HG02623 (cell line): ENCODE results near the gene PDGFRA.
"Not testable (repeated sequence)": the region's sequence is repeated elsewhere in the genome, so short reads cannot be mapped to it uniquely, and the experiment has no call there.

Experiments
- ATAC-seq: cut with Tn5 transposase; IDR thresholded peaks from one replicate; pipeline ENCODE4 v1.9.1; 2021; ENCODE audit warnings: moderate library complexity; ENCODE audit not compliant: unreplicated experiment

Gene PDGFRA

DNA sequence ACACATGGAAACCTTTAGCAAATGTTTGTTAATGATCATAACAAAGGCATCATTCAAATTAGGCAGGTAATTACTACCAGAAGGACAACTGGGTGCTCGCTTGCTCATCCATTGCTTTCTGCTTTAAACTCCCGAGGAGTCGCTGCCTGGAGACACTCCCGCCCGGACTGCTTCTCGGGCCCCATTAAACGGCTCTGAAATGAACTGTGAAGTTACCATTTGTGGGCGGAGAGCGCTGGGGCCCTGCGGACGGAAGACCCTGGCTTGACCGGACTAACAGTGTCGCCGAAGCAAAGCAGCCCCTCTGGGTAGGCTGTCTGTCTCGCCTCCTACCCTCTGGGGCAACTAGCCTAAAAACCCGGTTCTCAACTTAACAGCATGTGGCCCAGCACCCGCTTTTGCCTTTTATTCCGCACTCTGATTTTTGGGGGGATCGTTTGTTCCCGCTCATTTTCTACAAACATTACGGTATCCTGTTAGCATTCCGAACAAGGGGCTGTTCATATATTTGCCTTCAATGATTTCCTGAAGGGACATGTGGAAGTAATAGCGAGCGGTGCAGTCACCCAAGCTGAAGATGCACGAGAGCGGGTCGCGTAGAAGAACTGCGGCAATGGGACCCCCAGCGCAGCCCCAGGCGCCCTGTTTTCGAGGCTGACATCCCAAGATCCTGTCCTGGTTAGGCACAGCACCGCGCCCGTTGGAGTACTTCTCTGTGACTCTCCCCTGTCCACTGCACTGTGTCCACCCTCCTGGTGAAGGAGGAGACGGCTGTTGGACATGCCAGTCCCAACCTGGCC is 1.6 kb upstream of the PDGFRA start:
- no peak for ATAC-seq

DNA sequence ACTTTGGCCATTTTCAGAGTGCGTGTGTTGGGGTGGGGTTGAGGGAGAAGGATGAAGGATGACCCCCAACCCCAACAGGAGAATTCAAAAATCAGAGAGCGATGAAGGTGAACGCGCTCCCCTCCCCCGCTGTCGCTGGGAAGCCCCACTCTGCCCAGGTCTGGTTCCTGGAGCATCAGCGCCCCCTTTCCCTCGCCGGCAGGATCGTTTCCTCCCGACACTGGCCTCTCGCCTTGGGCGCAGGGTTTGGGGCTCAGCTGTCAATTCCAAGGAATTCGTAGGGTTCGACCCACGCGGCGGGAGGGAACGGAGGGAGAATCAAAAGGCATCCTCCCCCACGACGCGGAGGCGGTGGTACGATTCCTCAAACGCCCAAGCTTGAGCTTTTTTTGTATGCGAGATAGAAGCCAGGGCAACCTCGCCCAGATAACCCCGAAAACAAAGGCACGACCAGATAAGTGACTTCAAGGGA is 1.0 kb upstream of the PDGFRA start:
- no peak for ATAC-seq

DNA sequence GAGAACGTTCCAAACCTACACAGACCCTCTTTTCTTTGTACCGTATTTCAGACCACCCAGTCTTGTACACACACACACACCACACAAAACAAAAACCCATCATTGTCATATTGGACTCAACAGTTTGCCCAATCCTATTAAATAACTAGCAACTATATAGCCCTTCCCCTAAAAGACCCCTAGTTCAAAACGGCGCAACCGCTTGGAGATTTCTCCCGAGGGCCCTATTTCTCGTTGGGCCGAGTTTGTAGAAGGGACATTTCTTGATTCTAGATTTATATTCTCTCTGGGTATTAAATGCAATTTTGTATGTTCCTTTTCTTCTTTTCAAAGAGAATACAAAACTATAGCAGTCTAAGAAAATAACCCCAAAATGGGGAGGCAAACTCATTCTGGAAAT is 547 bp upstream of the PDGFRA start:
- ATAC-seq = no peak

DNA sequence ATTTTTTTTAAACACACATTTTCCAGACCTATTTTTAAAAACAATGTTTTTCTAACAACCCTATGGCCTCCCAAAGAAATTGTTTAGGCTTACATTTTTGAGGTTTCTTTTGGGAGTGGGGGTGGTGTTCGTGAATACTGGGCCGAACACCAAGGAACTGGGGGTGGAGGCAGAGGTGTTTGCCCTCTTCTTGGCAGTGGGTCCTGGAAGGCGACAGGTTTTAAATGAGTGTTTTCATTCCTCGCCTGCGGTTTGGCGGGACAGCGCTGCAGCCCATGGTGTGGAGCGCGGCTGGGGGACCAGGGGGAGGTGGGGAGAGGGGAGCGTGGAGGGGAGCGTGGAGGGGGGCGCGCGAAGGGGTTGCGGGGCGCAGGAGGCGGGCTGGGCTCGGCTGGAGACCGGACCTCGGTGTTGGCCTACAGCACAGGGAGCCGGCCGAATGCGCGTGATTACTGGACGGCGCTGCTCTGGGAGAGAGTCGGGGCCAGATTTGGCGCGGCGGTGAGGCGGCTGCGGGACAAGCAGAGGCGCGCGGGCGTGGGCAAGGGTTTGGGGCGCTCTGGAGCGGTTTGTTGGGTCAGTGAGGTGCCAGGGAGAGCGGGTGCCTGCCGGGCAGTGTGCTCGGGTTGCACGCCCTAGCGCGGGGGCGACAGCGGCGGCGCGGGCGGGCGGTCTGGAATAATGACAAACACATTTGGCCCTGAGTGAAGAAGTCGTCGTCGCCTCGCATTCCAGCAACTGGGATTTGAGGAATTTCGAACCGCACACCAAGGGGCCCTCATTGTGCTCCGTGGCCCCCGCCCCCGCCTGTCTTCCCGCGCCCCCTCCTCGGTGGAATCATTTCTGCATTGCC is 764 bp downstream of the PDGFRA start:
- no peak for ATAC-seq

DNA sequence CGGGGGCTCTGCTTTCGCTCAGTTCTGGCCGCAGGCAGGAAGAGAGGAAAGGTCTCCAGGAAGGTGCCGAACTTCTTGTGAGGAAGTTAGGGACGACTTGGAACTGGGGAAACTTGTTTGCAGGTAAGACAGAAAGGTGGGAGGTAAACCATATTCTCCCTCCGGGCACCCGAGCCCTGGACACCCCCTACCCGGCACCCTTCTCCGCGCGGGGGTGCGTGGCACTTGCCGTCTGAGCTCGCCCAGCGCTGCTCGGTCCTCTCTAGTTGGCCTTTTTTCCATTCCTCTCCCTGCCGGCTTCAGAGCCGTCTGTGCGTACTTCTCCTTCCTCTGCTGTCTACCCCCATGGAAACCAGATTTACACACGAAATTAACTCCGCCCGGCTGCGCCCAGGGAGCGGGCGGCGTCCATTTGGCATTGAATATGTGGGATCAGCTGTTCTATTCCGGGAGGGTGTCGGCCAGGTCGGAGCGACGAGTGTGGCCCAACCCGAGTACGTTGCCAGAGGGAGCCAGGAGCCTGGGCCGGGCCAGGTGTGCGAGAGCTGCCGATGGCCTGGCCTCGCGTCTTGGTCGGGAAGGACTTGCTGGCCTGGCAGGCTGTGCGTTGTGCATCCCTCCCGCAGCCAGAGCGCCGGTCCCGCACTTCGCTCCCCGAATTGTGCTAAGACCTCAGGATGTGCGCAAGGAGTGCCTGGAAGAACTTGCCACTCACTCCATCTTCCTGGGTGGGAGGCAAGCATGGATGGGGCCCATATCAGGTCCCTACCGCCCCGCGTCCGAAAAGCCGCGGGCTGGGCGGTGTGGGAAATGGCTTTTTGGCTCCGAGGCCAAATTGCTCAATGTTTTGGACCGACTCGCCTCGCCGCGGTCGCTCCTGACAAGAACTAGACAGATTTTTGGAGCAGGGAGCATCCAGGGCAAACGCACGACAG is 1.7 kb downstream of the PDGFRA start:
- no peak for ATAC-seq

DNA sequence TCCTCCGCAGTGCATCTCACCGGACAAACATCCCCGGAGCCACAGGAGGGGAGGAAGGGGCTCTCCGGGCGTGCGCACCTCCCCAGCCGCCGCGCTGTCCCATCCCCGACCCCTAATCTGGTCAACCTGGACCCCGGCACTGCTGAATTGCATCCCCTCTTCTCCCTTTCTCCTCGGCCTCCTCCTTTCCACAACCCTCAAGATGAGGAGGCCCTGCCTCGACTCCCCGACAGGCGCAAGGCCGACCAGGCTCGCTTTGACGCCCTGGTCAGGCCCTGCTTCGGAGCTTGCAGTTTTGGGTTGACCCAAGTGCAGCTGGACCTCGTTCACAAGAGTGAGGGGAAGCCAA is 2.3 kb downstream of the PDGFRA start:
- no peak for ATAC-seq

DNA sequence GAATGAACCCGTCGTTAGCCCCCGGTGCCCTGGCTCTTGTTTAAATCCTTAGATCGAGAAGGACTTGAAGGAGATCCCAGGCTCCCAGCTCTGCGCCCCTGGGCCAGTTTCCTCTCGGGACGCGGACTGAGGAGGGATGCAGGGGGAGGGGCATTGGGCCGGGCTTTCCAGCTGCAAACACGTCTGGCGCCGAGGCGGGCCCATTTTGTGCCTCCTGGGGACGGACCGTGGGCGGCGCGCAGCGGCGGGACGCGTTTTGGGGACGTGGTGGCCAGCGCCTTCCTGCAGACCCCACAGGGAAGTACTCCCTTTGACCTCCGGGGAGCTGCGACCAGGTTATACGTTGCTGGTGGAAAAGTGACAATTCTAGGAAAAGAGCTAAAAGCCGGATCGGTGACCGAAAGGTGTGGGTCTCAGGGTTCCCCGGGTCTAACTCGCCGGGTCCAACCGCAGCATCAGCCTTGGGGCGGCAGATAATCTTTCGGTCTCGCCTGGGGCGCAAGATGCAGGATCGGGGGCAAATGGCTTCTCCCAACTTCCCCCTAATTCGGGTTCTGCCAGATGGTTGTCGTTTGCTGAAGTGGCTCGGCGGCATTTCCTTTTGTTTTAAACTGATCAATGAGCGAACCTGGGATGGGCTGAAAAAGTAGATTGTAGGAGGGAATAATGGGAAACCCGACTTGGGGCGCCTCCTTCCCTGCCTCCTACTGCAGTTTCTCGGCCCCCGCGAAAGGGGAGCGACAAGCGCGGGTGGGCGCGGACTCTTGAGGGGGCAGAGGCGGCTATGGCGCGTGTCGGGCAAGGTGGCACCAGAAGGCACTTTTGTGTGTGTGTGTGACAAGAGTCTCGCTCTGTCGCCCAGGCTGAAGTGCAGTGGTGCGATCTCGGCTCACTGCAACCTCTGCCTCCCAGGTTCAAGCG is 2.9 kb downstream of the PDGFRA start:
- no peak for ATAC-seq

DNA sequence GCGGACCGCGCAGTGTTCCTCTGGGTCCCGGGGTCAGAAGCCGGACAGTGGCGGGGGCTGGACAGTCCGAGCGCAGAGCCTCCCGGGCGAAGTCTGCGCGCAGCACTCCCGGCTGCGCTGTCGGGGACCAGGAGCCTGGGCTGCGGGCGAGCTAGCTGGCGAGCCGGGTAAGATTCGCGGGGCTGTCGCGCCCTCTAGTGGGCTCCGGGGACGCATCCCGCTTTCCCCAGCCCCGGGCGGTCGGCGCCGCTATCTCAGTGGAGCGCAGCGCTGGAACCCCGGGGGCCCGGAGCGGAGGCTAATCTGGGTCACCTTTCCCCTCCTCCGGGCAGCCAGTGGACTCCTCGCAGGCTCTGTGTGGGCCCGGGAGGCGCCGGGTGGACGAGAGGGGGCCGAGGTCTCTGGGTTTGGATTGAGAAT is 4.2 kb downstream of the PDGFRA start:
- peak; percentile 91 for ATAC-seq

DNA sequence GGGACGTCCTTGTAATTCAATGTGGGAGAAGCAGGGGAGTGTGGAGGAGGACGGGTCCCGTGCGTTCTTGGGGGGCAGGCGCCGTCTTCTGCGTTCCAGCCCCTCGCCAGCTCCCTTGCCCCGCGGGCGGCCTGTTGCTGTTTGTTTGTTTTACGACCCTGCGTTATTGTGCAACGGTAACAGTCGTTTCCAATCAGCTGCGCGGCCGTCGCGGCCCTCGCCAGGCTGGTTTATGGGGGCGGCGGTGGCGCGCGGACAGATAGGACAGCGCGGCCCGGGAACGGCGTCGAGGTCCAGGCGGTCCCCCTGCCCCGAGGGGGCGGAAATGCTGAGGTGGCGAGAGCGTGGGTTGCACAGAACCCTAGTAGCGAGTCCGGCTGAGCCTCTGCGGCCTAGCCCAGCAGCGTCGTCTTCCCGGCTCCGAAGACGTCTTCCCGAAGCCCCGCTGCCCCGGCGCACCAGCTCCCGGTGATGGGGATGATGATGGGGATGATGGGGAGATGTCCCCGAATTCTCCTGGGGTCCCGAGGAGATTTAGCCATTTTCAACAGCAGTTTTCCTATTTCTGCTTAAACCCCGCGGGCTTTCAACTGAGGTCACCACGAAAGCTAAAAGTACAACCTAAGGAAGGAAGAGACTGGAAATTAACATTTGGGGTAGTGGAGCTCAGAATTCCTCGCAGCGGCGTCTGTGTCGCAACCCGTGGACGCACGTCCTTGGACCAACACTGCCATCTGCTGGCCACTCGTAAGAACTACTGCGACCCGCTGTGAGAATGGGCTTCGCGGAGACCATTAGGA is 4.8 kb downstream of the PDGFRA start:
- ATAC-seq = peak; percentile 54

DNA sequence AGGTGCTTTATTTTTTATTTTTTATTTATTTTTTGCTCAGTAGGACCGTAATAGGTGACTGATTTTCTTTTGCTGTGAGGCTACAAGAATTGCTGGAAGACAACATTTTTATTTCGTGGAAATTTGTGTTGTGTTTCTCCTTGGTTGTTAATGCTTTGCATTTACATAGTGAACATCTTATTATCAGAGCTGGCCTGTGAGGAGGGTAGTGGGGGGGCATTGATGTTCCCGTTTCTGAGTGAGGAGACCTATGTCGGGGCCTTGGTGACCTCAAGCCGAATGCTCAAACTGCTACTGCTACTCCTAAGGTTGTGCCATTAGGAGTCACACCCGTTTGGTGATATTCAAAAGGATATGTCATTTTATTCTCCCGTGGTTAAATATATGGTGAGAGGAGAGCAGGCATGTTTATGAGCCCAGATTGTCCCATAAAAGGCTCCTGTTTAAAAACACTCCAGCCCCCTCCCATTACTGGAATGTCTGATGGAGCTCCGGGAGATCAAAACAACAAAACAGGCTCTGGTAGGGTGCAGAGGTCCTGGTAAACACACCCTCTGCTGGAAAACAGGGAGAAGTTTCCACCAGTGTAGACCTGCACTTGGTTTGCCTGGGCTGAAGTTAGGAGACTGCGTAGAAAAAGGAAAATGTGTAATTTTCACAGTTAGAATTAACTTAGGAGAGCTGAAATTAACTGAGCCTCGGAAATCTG is 5.6 kb downstream of the PDGFRA start:
- no peak for ATAC-seq

DNA sequence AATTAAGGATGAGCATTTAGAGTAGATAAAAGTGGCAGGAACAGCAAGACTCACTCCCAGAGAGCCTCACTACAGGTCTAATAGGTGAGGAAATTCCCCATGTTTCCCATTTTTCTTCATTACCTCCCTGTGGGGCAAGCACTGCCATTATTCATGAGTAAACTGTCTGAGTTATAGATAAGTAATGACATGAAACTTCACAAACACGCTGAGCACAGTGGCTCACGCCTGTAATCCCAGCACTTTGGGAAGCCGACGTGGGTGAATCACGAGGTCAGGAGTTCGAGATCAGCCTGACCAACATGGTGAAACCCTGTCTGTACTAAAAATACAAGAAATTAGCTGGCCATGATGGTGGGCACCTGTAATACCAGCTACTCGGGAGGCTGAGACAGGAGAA is 7.2 kb downstream of the PDGFRA start:
- not testable (repeated sequence) for ATAC-seq

DNA sequence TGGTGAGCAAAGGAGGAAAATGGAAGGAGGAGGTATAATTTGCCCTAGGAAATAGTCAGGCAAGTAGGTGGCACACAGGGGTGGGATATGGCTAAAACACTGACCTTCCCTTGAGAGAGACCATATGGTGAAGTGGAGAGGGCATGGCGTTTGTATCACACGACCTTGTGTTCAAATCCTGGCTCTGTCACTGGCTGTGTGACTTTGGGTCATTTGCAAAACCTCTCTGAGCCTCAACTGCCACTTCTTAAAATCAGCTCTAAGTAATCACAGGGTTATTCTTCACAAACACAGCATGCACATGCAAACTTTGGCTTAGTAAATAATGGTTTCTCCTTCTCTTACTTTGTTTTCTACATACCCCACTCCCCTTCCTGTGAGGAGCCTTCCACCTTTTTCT is 8.7 kb downstream of the PDGFRA start:
- no peak for ATAC-seq

DNA sequence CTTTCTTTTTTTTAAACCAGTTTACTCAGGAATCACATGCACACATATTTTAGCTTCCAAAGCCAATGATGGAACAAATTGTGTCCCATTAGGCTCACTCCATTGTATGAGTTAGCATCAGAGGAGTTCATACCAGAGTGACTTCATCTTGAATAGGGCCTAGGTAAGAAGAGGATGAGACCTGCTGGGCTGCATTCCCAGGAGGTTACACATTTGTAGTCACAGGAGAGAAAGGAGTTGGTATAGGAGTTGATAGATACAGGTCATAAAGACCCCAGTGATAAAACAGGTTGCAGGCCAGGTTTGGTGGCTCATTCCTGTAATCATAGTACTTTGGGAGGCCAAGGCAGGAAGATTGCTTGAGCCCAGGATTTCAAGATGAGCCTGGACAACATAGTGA is 9.3 kb downstream of the PDGFRA start:
- ATAC-seq = no peak

DNA sequence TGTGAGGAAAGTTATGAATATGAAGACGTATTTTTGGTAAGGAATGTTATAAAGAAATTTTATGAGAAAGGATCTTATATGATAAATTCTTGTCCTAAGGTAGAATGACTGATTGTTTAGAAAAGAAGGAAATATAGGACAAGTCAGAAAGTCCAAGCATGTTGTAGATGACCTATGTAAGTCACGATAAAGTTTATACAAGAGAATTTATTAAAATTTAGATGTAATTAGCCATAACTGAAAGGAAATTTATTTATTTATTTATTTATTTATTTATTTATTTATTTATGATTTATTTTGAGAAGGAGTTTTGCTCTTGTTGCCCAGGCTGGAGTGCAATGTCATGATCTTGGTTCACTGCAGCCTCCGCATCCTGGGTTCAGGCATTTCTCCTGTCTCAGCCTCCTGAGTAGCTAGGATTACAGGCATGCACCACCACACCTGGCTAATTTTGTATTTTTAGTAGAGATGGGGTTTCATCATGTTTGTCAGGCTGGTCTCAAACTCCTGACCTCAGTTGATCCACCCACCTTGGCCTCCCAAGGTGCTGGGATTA is 12.3 kb downstream of the PDGFRA start:
- ATAC-seq = not testable (repeated sequence)

DNA sequence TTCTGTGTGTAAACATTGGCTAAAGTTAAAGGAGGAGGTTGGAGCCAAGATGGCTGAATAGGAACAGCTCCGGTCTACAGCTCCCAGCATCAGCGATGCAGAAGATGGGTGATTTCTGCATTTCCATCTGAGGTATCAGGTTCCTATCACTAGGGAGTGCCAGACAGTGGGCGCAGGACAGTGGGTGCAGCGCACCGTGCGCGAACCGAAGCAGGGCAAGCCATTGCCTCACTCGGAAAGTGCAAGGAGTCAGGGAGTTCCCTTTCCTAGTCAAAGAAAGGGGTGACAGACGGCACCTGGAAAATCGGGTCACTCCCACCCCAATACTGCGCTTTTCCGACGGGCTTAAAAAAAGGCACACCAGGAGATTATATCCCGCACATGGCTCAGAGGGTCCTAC is 14.4 kb downstream of the PDGFRA start:
- ATAC-seq = not testable (repeated sequence)

DNA sequence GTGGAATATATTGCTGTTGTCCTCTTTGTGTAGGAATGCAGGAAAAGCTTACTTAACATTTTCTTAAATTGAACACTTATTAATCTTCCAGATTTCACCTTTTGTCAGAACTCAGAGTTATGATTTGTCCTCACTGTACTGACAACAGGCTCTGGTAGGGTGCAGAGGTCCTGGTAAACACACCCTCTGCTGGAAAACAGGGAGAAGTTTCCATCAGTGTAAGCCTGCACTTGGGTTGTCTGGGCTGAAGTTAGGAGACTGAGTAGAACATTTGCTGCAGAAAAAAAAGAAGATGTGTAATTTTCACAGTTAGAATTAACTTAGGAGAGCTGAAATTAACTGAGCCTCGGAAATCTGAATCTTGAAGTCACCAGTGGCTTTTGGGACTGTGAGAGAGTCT is 23.2 kb downstream of the PDGFRA start:
- ATAC-seq = not testable (repeated sequence)

DNA sequence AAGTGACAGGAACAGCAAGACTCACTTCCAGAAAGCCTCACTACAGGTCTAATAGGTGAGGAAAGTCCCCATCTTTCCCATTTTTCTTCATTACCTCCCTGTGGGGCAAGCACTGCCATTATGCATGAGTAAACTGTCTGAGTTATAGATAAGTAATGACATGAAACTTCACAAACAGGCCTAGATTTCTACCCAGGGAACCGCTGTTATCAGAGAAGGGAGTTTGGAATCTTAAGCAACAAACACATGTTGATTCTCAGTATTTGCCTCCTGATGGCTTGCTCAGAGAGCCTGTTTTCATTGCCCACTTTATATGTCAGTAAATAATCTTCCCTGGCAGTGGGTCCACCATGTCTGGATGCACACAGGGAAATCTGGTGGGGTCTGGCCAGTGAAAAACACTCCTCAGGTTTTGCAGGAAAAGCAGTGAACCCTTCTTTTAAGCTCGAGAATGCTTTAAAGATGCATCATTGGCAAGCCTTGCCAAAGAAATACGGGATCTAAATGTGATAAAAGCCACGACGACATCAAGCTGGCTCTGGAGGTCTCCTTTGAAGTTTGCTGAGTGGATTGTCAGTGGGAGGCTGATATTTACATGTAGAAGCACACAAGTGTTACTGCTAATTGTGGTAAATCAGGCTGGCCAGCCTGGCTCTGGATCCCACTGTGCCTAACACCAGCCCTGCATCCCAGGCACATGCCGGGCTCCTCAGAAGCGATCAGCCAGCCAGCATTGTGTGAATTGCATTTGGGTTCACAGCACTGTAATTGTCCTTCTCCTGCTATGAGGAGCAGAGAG is 25.2 kb downstream of the PDGFRA start:
- no peak for ATAC-seq

DNA sequence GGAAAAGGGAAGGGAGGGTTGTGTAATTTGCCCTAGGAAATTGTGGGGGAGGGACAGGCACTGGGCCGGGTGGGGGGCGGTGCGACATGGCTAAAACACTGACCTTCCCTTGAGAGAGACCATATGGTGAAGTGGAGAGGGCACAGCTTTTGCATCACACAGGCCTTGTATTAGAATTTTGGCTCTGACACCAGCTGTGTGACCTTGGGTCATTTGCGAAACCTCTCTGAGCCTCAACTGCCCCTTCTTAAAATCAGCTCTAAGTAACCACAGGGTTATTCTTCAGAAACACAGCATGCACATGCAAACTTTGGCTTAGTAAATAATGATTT is 25.8 kb downstream of the PDGFRA start:
- ATAC-seq = no peak
